Motor neuron (in vitro differentiated cells): Measurements from ENCODE around the gene ANKRD39. TPM values are rescaled to one million over a fixed set of nuclear protein-coding genes. Genes with fewer than 3 reads are reported as not detected.

Source experiments
- ATAC-seq, 8 experiments: fragments of 200-7000 bp; cut with Tn5 transposase; replicated peaks in 6 of 8; 2 replicates each; pipeline ENCODE4 v1.8.0; 2021; ENCODE audit warnings: mild to moderate bottlenecking in 8 of 8, moderate library complexity in 8 of 8
- H3K27ac ChIP-seq, 2 donors: fragments of 250-450 bp; sonication (Bioruptor Pico); 2 replicates each; pipeline ENCODE4 v1.9.0; 2021; ENCODE audit warnings: antibody characterized with exemption in 2 of 2, mild to moderate bottlenecking in 2 of 2, moderate library complexity in 1 of 2
- H3K4me1 ChIP-seq, 2 donors: fragments of 250-450 bp; sonication (Bioruptor Pico); replicated peaks in 1 of 2; 2 replicates each; pipeline ENCODE4 v1.6.1; 2021; ENCODE audit warnings: antibody characterized with exemption in 2 of 2, mild to moderate bottlenecking in 2 of 2, moderate library complexity in 1 of 2
- H3K4me3 ChIP-seq, 5 donors: fragments of 250-450 bp; sonication (Bioruptor Pico); 2 replicates each; pipeline ENCODE4 v1.9.0; 2021; ENCODE audit warnings: antibody characterized with exemption in 5 of 5, mild to moderate bottlenecking in 5 of 5, moderate library complexity in 4 of 5
- WGBS, 10 experiments: fragments of 450-650 bp; shearing (Covaris generic); methylation state at CpG; one replicate each; pipeline ENCODE4 v1.0.0; 2022; 5-methylcytosine and 5-hydroxymethylcytosine counted together
- in situ Hi-C, 9 experiments: fragments of 400-800 bp; cut with MboI; loops; one replicate each; pipeline ENCODE4 v1.15.0; 2021; ENCODE audit warnings: low sequenced_read_pairs in 9 of 9, low pct_unique_long_range_greater_than_20kb in 2 of 9; ENCODE audit not compliant: unreplicated experiment in 9 of 9
- total RNA-seq, 8 experiments: library from RNA; unstranded; fragments of 300-600 nt; gene quantifications; 2 replicates each; pipeline versions ENCODE4 v1.2.3 to v1.2.4, GENCODE V29; 2022

ANKRD39 gene
- total RNA-seq, 8 experiments from 2014 or later, result 9.2 to 22.8 (median 15.2) TPM

DNA sequence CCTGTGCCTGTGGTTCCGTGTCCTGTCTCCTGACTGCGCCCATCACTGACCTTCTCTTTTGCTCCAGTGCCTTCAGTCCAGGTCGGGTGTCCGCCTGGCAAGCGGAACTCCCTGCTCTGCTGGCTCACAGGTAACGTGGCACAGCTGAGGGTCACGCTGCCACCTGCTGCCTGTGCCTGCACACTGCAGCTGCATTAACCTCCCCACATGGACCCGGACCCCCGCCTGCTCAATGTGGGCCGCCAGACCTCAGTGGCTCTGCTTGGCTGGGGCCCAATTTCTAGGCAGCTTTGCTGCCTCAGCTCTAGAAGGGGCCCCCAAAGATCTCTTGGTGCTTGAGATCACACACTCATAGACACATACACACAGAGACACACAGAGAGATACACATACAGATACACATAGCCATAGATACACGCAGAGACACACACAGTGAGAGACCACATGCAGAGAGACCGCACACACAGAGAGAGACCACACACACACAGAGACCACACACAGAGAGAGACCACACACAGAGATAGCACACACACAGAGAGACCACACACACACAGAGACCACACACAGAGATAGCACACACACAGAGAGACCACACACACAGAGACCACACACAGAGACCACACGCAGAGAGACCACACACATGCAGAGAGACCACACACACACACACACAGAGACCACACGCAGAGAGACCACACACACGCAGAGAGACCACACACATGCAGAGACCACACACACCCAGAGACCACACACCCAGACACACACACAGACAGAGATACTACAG lies 56.6 kb downstream of the ANKRD39 start:
- Histone ChIP-seq H3K4me1 (no peaks in the 10 kb centered on the region), H3K27ac (no peak overlapping the region), H3K4me3 (no peak overlapping the region)
- in situ Hi-C loops, result no loop called here
- WGBS, 10 experiments, result 40 to 90% (median 53%) methylated on average over 1 to 6 of the region's 15 CpGs; no CpG with 5 or more reads in 4 of the 10 experiments
- peak; percentile 74 to 98 (median 88) for ATAC-seq

DNA sequence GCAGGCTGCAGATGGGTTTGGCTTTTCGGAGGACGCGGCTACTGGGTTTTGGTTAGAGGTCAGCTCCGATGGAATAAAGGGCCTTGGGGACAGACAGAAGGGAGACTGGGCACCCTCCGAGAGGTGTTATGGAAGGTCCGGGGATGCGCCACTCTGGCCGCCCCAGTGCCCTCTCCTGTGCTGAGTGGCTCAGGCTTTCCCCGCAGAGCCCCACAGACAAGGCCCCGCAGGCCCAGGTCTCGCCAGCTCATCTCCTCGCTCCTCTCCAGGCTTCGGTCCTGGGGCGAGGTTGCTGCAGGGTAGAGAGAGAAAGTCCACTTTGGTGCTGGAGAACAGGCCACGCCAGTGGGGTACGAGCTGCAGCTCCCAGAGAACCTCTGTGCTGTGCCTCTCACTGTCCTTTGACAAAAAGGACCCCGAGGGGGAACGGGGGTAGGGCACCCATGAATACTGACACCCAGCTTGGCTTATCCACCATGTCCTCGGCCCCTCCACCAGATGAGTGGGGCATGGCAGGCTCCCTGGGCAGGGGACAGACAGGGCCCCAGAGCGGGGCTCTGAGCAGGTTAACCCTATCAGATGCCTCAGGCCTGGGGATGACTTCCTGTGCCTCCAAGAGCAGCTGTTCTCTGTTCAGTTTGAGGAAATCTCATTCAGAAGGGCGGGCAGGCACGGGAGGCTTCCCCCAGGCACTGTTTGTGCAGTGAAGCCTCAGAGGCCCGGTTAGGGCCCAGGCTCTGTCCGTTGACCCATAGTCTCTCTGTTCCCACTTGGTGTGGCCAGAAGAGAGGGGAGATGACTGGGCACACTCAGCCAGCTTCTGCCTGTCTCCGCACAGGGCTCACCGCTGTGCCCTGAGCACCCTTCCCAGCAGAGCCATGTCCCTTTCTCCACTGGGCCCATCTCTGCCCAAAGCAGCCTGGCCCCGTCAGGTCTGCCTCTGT lies 57.5 kb downstream of the ANKRD39 start:
- Histone ChIP-seq H3K4me3 (no peak overlapping the region), H3K4me1 (no peaks in the 10 kb centered on the region), H3K27ac (no peak overlapping the region)
- in situ Hi-C loops, result no loop called here
- peak in 7 of 8 experiments; percentile 36 to 72 (median 55) for ATAC-seq
- WGBS, 10 experiments, result 65 to 100% (median 93%) methylated on average over 2 to 12 of the region's 27 CpGs; no CpG with 5 or more reads in 5 of the 10 experiments

DNA sequence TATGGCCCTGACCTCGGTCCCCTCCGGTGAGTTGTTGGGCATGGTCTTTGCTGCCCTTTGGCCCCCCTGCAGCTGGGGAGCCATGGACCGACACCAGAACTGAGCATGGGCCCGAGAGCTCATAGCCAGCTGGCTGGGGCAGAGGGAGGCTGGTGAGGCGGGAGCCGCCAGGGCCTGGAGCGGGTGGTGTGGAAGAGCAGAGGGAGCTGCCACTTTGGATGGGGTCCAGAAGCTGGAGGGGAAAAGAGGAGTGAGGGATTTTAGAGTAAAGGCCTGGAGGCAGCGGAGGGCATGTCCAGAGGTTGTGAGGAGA lies 58.2 kb downstream of the ANKRD39 start:
- H3K4me1 ChIP-seq, result no peaks in the 10 kb centered on the region
- H3K4me3 ChIP-seq, result no peak overlapping the region
- ATAC-seq, result no peak
- H3K27ac ChIP-seq, result no peak overlapping the region
- in situ Hi-C loops, result no loop called here
- WGBS, 10 experiments, result 60 to 100% (median 100%) methylated on average over 1 to 3 of the region's 8 CpGs; no CpG with 5 or more reads in 4 of the 10 experiments

DNA sequence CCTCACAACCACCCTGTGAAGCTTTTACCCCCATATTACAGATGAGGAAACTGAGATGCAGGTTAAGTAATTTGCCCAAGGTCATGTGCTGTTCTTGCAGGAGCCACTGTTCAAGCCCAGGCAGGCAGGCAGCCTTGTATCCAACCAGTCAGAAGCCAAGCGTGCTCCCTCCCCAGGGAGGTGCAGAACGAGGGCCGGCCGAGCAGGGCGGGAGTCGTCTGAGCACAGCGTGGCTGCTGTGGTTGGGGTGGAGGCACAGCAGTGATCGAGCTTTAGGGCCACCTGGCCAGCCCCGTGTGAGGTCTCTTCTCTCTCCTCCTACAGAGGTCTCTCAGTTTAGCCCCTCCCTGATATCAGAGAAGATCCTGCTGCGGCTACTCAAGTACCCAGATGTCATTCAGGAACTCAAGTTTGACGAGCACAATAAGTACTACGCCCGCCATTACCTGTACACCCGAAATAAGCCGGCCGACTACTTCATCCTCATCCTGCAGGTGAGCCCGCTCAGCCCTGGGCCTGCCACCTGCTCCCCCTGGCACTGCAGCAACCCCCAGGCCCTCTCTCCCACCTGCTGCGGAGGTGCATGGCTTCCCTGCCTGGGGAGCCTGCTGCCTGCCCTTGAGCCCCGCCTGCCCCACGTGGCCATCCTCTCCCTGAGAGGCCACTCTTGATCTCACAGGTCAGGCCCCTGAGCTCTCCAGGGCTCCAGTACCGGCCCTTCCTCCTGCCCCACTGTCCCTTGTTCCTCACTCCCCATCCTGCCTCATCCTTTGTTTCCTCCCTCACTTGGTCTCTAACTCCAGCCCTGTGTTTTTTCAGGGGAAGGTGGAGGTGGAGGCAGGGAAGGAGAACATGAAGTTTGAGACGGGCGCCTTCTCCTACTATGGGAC lies 58.8 kb downstream of the ANKRD39 start:
- ATAC-seq, result no peak
- H3K4me1 ChIP-seq, result no peaks in the 10 kb centered on the region
- H3K4me3 ChIP-seq, result no peak overlapping the region
- no peak overlapping the region for H3K27ac ChIP-seq
- in situ Hi-C loops, result no loop called here
- WGBS, 10 experiments, result 93 to 100% (median 100%) methylated on average over 1 to 9 of the region's 23 CpGs; no CpG with 5 or more reads in 3 of the 10 experiments

Other genes starting within 250 kb of the ANKRD39 start
- gene KANSL3, start 219.7 kb downstream of the ANKRD39 start, total RNA-seq, result 10 to 100 TPM; 19.1 to 60.1 (median 41.6) TPM
- gene FER1L5, start 215.3 kb downstream of the ANKRD39 start, total RNA-seq, result under 1 TPM; 0.07 to 0.73 (median 0.31) TPM
- gene LMAN2L, start 118.0 kb downstream of the ANKRD39 start, total RNA-seq, result 10 to 100 TPM; 13.2 to 54.0 (median 18.4) TPM
- gene CNNM4, start 97.1 kb downstream of the ANKRD39 start, total RNA-seq, result 10 to 100 TPM in 1 of 8 experiments, 1 to 10 TPM in 7; 2.0 to 15.7 (median 6.1) TPM
- 10 to 100 TPM in 3 of 8 experiments, 1 to 10 TPM in 5; 6.0 to 19.6 (median 9.3) TPM for gene CNNM3, start 41.7 kb downstream of the ANKRD39 start, total RNA-seq
- 1 to 10 TPM; 1.9 to 5.6 (median 3.7) TPM for gene ANKRD23, start 14.0 kb downstream of the ANKRD39 start, total RNA-seq
- gene SEMA4C, start 12.1 kb upstream of the ANKRD39 start, total RNA-seq, result 10 to 100 TPM; 11.8 to 56.4 (median 27.9) TPM
- gene FAM178B, start 128.6 kb upstream of the ANKRD39 start, total RNA-seq, result 10 to 100 TPM in 2 of 8 experiments, 1 to 10 TPM in 1, under 1 TPM in 5; 0.21 to 36.2 (median 0.69) TPM
- 10 to 100 TPM in 7 of 8 experiments, under 1 TPM in 1; 0.61 to 34.7 (median 20.3) TPM for gene FAHD2B, start 236.9 kb upstream of the ANKRD39 start, total RNA-seq